Lower leg skin (tissue), 4 donors: ENCODE results near the gene AMN. TPM values are rescaled to one million over a fixed set of nuclear protein-coding genes. Genes with fewer than 3 reads are reported as not detected.
"Not testable (repeated sequence)": the region's sequence is repeated elsewhere in the genome, so short reads cannot be mapped to it uniquely, and the experiment has no call there.

ENCODE experiments used
- DNase-seq, 2 donors: peaks; one replicate each; pipeline ENCODE4 v3.0.0-alpha.2; 2019; ENCODE audit warnings: low spot score in 2 of 2
- H3K4me3 ChIP-seq: fragments of 200-600 bp; sonication (generic); 2 replicates; pipeline ENCODE4 v1.5.1; 2017; ENCODE audit warnings: mild to moderate bottlenecking, low read depth; ENCODE audit not compliant: poor library complexity, severe bottlenecking
- CTCF ChIP-seq, 3 donors: fragments of 450-650 bp; IDR thresholded peaks; one replicate each; pipeline ENCODE4 v1.5.1; 2016; ENCODE audit warnings: antibody characterized with exemption in 3 of 3, mild to moderate bottlenecking in 3 of 3, moderate library complexity in 2 of 3
- POLR2A ChIP-seq, 2 donors: fragments of 450-650 bp; IDR thresholded peaks; one replicate each; pipeline ENCODE4 v1.6.1; 2016 to 2017; ENCODE audit warnings: antibody characterized with exemption in 2 of 2, mild to moderate bottlenecking in 1 of 2, moderate library complexity in 1 of 2
- WGBS, 2 donors: methylation state at CpG; one replicate each; pipeline ENCODE4 v1.1.5; 2018; 5-methylcytosine and 5-hydroxymethylcytosine counted together
- intact Hi-C: fragments of 100-400 bp; cut with DNase I; formaldehyde crosslinking; loops from one replicate; pipeline ENCODE4 v1.15.0; 2023; ENCODE audit warnings: low total_unique reads
- total RNA-seq, 4 donors: library from RNA; depleted of rRNA; stranded (reverse); fragments of >200 nt; gene quantifications; one replicate each; pipeline ENCODE4 v1.1.0, GENCODE V29; 2016

Gene AMN
- total RNA-seq, 4 donors from 2014 or later: 21.5 to 29.1 (median 24.1) TPM

- DNase-seq: no peak
- H3K4me3 ChIP-seq: no peak overlapping the region
- intact Hi-C loops: no loop called here
- no peak for TF ChIP-seq CTCF (IDR thresholded peaks at IDR 0.05)
- no peak for TF ChIP-seq POLR2A (IDR thresholded peaks at IDR 0.05)
- 76 to 79% methylated on average over 12 of the region's 12 CpGs for WGBS, 2 donors
These were observed 3.6 kb downstream of the AMN start for GRCh38 chr14:102926104-102926503.

- DNase-seq, intact Hi-C loops, H3K4me3 ChIP-seq: not testable (repeated sequence)
- WGBS, 2 donors: 87 to 94% methylated on average over 10 of the region's 10 CpGs
These were observed 4.4 kb downstream of the AMN start for GRCh38 chr14:102926840-102927239.

- TF ChIP-seq POLR2A (IDR thresholded peaks at IDR 0.05) (no peak), CTCF (IDR thresholded peaks at IDR 0.05) (no peak)
- H3K4me3 ChIP-seq: no peak overlapping the region
- DNase-seq: peak in 1 of 2 donors; percentile 36
- intact Hi-C loops: no loop called here
- 46 to 50% methylated on average over 16 to 17 of the region's 19 CpGs for WGBS, 2 donors
These were observed 4.9 kb downstream of the AMN start for GRCh38 chr14:102927346-102927877.

- intact Hi-C loops: no loop called here
- WGBS, 2 donors: 19% methylated on average over 16 to 19 of the region's 35 CpGs
- DNase-seq: no peak
- H3K4me3 ChIP-seq: no peak overlapping the region
- TF ChIP-seq CTCF (IDR thresholded peaks at IDR 0.05) (no peak), POLR2A (IDR thresholded peaks at IDR 0.05) (no peak)
These were observed 5.5 kb downstream of the AMN start for GRCh38 chr14:102927878-102928411.

GRCh38 chr14:102928412-102929240 is 6.2 kb downstream of the AMN start:
- H3K4me3 ChIP-seq: peak overlapping the region; percentile 22
- intact Hi-C loops: no loop called here
- WGBS, 2 donors: 1 to 4% methylated on average over 19 to 65 of the region's 94 CpGs
- peak; percentile 65 to 95 for DNase-seq
- no peak for TF ChIP-seq CTCF (IDR thresholded peaks at IDR 0.05)
